ENCODE results near the gene MEA1.

- TF ChIP-seq CTCF (IDR thresholded peaks at IDR 0.05) = no peak
- TF ChIP-seq POLR2AphosphoS5 (IDR thresholded peaks at IDR 0.05) = no peak
Measured at GRCh38 chr6:43040542-43041257, 27.0 kb upstream of the MEA1 start.

All from transverse colon (tissue), 4 donors.